ENCODE measurements around the gene NARF. TPM values are rescaled to one million over a fixed set of nuclear protein-coding genes. Genes with fewer than 3 reads are reported as not detected.

Gene NARF
- total RNA-seq, 2 experiments from 2014 or later = 75.0 to 151 TPM

GRCh38 chr17:82519971-82520903 is 61.7 kb downstream of the NARF start:
- peak overlapping the region; percentile 50 for H3K27ac ChIP-seq (ENCODE audit: low read depth, low read length, poor library complexity, severe bottlenecking)
- peaks cover 46% of the 10 kb centered on the region for H3K4me1 ChIP-seq (ENCODE audit: insufficient read depth, low read length, poor library complexity, severe bottlenecking)
- intact Hi-C loops (cut with micrococcal nuclease; ENCODE audit: unreplicated experiment) = loop anchor here (1.0 to 2.0 kb wide), 3 partner anchors 26 to 61 kb away; partner anchors contain the start of gene NARF
- TF ChIP-seq EZH2phosphoT487 (IDR thresholded peaks at IDR 0.05; ENCODE audit: borderline replicate concordance, low read depth, low read length) (no peak), CTCF (conservative IDR thresholded peaks at IDR 0.05; ENCODE audit: low read length) (no peak)
- H2AFZ ChIP-seq (ENCODE audit: low read length) = no peak overlapping the region
- no peaks in the 10 kb centered on the region for H3K9me2 ChIP-seq (ENCODE audit: insufficient read depth, low read length)
- no TSS peak for BruUV-seq (replicated peaks)
- peak overlapping the region; percentile 73 for H3K4me2 ChIP-seq (ENCODE audit: low read length)
- peak; percentile 59 for DNase-seq (ENCODE audit: low spot score)
- 0 out of 2 replicates have a peak, but pooled peaks cover 9% of the 10 kb centered on the region for H3K9me3 ChIP-seq (ENCODE audit: low read length)
- peaks cover 54% of the 10 kb centered on the region for H3K79me2 ChIP-seq (ENCODE audit: insufficient read depth, low read depth, low read length)
- peaks cover 29% of the 10 kb centered on the region for H3K36me3 ChIP-seq (ENCODE audit: insufficient read depth, low read length)
- CTCF ChIA-PET (ENCODE audit: unreplicated experiment) = no interaction called here
- peak overlapping the region; percentile 84 for H3K4me3 ChIP-seq (ENCODE audit: low read depth, low read length, poor library complexity, severe bottlenecking)
- H4K20me1 ChIP-seq (ENCODE audit: insufficient read depth, low read length) = peaks cover 26% of the 10 kb centered on the region
- POLR2A ChIA-PET = interaction anchor here (1.0 to 1.8 kb wide), 5 partner anchors 11 to 27 kb away, joined by 4 to 6 read pairs (median 5); no protein-coding TSS in a partner anchor

GRCh38 chr17:82524540-82524939 is 66.0 kb downstream of the NARF start:
- H2AFZ ChIP-seq (ENCODE audit: low read length) = no peak overlapping the region
- H3K4me3 ChIP-seq (ENCODE audit: low read depth, low read length, poor library complexity, severe bottlenecking) = no peak overlapping the region
- peaks cover 52% of the 10 kb centered on the region for H4K20me1 ChIP-seq (ENCODE audit: insufficient read depth, low read length)
- peaks cover 39% of the 10 kb centered on the region for H3K36me3 ChIP-seq (ENCODE audit: insufficient read depth, low read length)
- no peak for TF ChIP-seq CTCF (conservative IDR thresholded peaks at IDR 0.05; ENCODE audit: low read length)
- TF ChIP-seq EZH2phosphoT487 (IDR thresholded peaks at IDR 0.05; ENCODE audit: borderline replicate concordance, low read depth, low read length) = no peak
- no peak for DNase-seq (ENCODE audit: low spot score)
- H3K9me3 ChIP-seq (ENCODE audit: low read length) = no peaks in the 10 kb centered on the region
- BruUV-seq (replicated peaks) = no TSS peak
- peaks cover 56% of the 10 kb centered on the region for H3K4me1 ChIP-seq (ENCODE audit: insufficient read depth, low read length, poor library complexity, severe bottlenecking)
- CTCF ChIA-PET (ENCODE audit: unreplicated experiment) = no interaction called here
- POLR2A ChIA-PET = interaction anchor here (0.7 kb wide), 1 partner anchor 9 kb away, joined by 5 read pairs; no protein-coding TSS in a partner anchor
- peaks cover 97% of the 10 kb centered on the region for H3K79me2 ChIP-seq (ENCODE audit: insufficient read depth, low read depth, low read length)
- H3K9me2 ChIP-seq (ENCODE audit: insufficient read depth, low read length) = no peaks in the 10 kb centered on the region
- intact Hi-C loops (cut with micrococcal nuclease; ENCODE audit: unreplicated experiment) = no loop called here
- H3K4me2 ChIP-seq (ENCODE audit: low read length) = peak overlapping the region; percentile 19; the same call in 1 of the 2 replicates
- no peak overlapping the region for H3K27ac ChIP-seq (ENCODE audit: low read depth, low read length, poor library complexity, severe bottlenecking)

- no peak for DNase-seq (ENCODE audit: low spot score)
- H3K4me2 ChIP-seq (ENCODE audit: low read length) = no peak overlapping the region
- H3K36me3 ChIP-seq (ENCODE audit: insufficient read depth, low read length) = peaks cover 40% of the 10 kb centered on the region
- no peak overlapping the region for H2AFZ ChIP-seq (ENCODE audit: low read length)
- peaks cover 56% of the 10 kb centered on the region for H4K20me1 ChIP-seq (ENCODE audit: insufficient read depth, low read length)
- no peaks in the 10 kb centered on the region for H3K9me3 ChIP-seq (ENCODE audit: low read length)
- no peak overlapping the region for H3K27ac ChIP-seq (ENCODE audit: low read depth, low read length, poor library complexity, severe bottlenecking)
- no peaks in the 10 kb centered on the region for H3K9me2 ChIP-seq (ENCODE audit: insufficient read depth, low read length)
- H3K79me2 ChIP-seq (ENCODE audit: insufficient read depth, low read depth, low read length) = peaks cover 100% of the 10 kb centered on the region
- TF ChIP-seq CTCF (conservative IDR thresholded peaks at IDR 0.05; ENCODE audit: low read length) = no peak
- no peak for TF ChIP-seq EZH2phosphoT487 (IDR thresholded peaks at IDR 0.05; ENCODE audit: borderline replicate concordance, low read depth, low read length)
- H3K4me3 ChIP-seq (ENCODE audit: low read depth, low read length, poor library complexity, severe bottlenecking) = no peak overlapping the region
- CTCF ChIA-PET (ENCODE audit: unreplicated experiment) = no interaction called here
- POLR2A ChIA-PET = no interaction called here
- intact Hi-C loops (cut with micrococcal nuclease; ENCODE audit: unreplicated experiment) = no loop called here
- peaks cover 68% of the 10 kb centered on the region for H3K4me1 ChIP-seq (ENCODE audit: insufficient read depth, low read length, poor library complexity, severe bottlenecking)
- no TSS peak for BruUV-seq (replicated peaks)
Measured at GRCh38 chr17:82525712-82526111, 67.2 kb downstream of the NARF start.
